HG03575 (cell line): ENCODE results near the gene NAA10.
A peak's percentile ranks its signal among the peaks of the same experiment; 100 is the strongest.
"Not testable (repeated sequence)": the region's sequence is repeated elsewhere in the genome, so short reads cannot be mapped to it uniquely, and the experiment has no call there.

Source experiments
- ATAC-seq: cut with Tn5 transposase; IDR thresholded peaks from one replicate; pipeline ENCODE4 v1.9.1; 2021; ENCODE audit not compliant: unreplicated experiment, insufficient number of reproducible peaks, low FRiP score; ENCODE audit errors: extremely low read depth

The NAA10 gene

DNA sequence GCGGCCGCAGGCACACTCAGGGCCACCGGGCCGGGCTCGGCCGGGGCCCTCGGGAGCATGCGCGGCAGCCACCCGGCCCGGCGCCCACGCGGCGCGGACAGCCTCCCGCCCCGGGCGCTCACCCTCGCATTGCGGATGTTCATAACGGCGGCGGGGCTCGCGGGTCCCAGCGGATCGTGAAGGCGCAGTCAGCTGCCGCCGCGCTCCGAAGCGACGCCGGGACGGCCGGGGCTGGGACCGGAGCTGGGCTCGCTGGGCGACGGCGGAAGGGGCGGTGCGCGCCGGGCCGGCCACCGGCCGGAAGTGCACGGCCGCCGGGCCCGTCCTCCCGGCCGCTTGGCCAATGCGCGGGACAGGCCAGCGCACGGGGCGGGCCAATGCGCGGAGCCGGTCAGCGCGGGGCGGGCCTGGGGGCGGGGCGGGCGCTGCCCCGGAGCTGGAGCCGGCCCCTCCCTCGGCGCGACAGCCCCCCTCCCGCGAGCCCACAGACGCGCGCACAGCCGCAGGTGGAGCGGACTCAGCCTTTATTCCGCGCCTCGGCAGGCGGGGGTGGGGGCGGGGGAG is at the start of gene NAA10:
NAA10 (minus strand) TSS at position 276 of the 564 bp plus-strand sequence; CDS start at position 143, 133 bp downstream.
- no peak for ATAC-seq

GRCh38 chrX:153983321-153983801 is 48.5 kb upstream of the NAA10 start:
- ATAC-seq: no peak

- no peak for ATAC-seq
Measured at GRCh38 chrX:153981771-153982533, 47.1 kb upstream of the NAA10 start.

- ATAC-seq: no peak
Measured at GRCh38 chrX:153981231-153981630, 46.4 kb upstream of the NAA10 start.

DNA sequence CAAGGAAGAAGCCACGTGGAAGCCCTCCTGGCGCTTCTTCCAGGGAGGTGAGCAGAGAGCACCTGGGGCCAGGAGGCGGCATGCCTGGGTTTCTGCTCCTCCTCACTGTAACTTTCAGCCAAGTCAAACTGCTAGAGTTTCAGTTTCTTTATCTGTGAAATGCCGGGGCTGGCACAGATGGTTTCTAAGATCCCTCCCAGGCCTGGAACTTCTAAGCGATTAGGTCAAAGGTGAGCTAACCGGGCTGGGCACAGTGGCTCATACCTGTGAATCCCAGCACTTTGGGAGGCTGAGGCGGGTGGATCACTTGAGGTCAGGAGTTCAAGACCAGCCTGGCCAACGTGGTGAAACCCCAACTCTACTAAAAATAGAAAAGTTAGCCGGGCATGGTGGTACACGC is 45.6 kb upstream of the NAA10 start:
- not testable (repeated sequence) for ATAC-seq

DNA sequence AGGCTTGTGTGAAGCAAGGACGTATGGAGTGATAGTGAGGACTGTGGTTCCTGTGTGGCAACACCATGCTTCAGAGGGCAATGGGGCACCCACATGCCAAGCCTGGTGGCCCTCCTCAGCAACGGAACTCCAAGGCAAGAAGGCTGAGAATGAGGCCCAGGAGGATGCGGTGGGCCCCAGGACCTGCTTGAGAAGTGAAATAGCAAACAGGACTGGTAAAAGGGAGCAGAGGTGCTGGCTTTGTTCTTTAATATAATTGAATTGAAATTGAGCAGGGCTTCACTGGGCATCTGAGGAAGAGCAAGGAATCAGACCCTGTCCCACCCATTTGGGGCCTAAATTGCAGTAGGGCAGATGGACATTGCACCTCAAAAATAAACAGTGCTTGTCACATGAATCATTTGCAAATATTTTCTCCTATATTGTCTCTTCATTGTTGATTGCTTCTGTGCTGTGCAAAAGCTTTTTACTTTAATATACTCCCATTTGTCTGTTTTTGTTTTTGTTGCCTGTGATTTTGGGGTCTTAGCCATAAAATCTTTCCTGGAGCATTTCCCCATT is 40.0 kb upstream of the NAA10 start:
- no peak for ATAC-seq

DNA sequence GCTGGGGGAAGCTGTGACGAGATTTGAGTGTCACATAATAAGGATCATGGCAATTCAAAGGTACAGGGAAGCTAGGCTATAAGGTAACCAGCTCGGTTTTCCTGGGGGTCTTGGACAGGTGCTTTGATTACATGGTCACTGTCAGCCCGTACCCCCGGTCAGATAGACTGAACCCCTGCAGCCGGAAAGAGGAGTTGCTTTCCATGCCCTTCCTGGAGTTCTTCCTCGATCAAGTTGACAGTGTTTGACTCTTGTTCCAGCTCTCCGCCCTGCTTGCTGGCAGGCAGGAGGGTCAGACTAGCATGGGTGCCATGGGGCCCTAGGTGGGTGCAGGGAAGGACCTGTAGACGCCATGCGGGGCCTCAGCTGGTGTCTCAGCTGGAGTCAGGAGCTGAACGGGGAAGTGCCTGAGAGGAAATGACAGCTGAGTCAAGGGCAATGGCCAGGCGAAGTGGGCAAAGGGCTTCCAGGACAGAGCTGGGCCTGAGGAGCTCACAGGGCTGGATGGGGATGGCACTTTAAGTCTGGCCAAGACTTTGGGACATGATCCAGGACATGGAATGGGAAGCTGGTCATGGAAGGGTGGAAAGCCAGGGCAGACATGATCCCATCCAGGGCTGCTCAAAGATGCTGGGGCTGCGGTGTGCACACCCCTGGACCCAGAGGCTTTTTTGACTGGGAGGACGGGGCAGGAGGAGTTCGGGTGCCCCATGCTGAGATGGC is 39.3 kb upstream of the NAA10 start:
- ATAC-seq: no peak

- no peak for ATAC-seq
Measured at GRCh38 chrX:153973127-153974002, 38.5 kb upstream of the NAA10 start.

GRCh38 chrX:153972368-153973126 is 37.7 kb upstream of the NAA10 start, which contains the start of gene TMEM187:
Gene TMEM187 (plus strand): TSS chrX:153972754. CDS start chrX:153982063, 9,309 bp downstream.
- ATAC-seq: peak; percentile 25

GRCh38 chrX:153971450-153972367 is 36.9 kb upstream of the NAA10 start, which contains the start of gene HCFC1:
Gene HCFC1 (minus strand): TSS chrX:153971818. CDS start chrX:153970840, 978 bp downstream.
- ATAC-seq: peak; percentile 25

- ATAC-seq: no peak
Measured at GRCh38 chrX:153971124-153971449, 36.2 kb upstream of the NAA10 start.

GRCh38 chrX:153970357-153971123 is 35.7 kb upstream of the NAA10 start:
- no peak for ATAC-seq

GRCh38 chrX:153969904-153970356 is 35.1 kb upstream of the NAA10 start:
- no peak for ATAC-seq

DNA sequence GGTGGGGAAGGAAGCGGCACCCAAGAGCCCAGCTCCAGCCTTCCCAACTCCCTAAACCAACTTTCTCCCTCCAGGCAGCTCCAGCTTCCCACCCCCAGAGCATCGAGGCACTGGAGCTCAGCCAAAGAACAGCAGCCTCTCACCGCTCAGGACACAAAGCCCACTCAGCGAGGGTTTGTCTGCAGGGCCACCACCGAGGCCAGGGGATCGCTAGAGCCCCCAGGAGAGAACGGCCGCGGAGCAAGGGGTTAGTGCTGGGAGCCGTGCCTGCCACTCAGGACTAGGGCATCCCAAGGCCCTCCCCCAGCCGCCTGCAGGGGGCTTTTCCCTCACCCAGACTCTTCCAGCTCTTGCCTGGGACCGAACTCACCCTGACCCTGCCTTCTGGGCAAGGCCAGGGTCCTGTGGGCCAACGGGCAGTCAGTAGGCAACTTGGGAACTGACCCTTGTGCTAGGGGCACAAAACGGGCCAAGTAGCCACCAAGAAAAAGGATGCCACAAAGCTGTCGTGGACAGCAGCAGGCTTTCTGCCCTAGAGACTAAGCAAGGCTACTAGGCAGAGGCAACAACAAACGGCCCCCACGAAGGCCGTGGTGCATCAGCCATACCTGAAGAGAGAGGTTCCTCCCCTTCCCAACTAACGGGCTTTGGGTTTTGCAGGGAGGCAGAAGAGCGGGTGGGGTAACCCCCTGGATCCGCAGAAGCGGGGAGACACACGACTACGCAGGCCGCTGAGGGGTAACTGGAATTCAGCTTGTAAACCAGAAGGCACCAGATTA is 34.5 kb upstream of the NAA10 start:
- ATAC-seq: no peak

GRCh38 chrX:153968754-153969124 is 33.9 kb upstream of the NAA10 start:
- no peak for ATAC-seq

DNA sequence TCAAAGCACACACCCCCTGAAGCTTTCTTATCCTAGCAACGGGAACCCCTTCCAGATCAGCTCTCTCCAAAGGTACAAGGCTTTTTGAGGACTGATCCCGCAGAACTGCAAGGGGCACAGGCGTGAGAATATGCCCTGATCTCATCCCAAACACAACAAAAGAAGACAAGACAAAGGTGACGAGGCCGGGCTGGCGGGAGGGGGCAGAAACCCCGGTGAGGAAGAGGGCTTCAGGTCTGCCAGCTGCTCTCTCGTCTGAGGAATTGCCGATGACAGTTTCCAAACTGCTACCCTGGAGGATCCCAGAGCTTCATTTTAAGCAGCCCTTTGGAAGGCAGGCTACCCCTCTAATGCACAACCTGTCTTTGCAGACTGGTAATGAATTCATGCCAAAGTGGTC is 33.4 kb upstream of the NAA10 start:
- no peak for ATAC-seq
